ENCODE data around the gene CCR1.

CCR1 gene

DNA sequence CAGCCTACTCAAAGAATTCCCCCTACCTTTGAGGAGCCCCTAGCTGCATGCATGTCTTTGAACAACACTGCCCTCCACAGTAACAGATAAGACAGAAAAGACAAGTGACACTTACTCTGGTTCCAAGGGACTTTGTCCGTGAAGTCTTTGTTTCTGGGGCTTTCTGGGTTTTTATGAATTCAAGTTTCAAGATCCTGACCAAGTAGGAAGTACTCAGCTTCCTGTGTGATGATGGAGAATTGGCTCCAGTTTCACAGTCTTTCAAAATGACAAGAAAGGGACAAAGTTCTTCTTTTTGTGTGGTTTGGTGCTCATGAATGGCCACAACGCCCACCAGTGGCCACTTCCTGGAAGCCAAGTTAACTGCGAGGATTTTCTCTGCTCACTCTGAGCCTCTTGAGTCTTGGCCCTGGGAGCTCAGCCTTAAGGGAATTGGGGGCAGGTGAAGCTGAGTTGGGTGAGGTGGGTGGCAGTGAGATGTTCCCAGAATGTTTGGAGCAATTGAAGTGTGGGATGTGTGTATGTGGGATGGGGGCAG, at the start of gene CCR1:
TSS of gene CCR1 (minus strand) at position 147 of the 538 bp plus-strand sequence. CDS start 4,000 bp downstream, outside the sequence.
- peak; percentile 58 for DNase-seq

DNA sequence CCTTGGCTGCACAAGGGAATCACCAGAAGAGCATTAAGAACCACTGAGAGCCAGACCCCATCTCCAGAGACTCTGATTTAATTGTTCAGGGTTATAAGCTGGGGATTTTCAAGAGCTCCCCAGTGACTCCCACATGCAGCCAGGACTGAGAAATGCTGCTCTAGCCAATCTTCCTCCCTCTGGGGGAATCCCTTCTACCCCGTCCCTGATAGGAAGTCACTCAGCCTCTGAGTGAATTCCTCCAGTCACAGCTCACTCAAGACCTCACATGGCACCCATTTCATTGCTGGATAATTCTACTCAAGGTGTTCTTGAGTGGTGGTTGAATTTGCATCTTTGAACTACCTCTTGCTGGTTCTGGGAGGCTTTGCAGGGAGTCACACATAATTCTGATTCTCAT, 44.9 kb upstream of the CCR1 start:
- DNase-seq, result no peak

DNA sequence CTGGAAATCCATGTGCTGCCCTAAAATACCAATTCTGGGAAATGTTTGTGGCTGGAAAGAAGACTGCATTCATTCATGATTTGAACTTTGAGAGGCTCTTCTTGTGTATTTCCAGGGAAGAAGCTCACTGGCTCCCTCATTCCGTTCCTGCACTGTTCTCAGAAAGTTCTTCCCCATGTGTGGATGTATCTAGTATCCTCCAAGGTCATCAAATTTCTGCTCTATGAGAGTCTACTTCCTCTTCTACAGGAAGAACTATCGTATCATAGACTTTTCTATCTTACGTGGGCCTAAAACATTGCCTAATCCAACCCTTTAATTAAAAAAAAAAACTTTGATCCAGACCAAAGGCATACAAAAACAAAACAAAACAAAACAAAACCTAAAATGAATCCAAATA, 37.0 kb upstream of the CCR1 start:
- DNase-seq, result no peak

DNA sequence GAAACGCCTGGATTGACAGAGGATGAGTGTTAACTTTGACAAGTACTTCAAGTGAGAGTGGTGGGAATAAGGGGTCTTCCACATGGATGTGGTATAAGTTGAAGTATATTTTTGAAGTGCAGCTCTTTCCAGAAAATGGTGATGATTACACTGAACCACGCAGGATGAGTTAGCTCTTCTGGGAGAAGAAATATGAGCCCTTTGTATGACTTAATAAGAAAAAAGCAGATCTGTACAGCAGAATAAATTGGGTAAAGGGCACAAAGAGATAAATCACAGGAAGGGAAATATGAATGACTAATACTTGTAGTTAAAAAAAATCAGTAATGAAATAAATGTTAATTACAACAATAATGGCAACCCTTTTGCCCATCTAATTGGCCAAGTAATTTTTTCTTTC, 35.4 kb upstream of the CCR1 start:
- DNase-seq, result no peak

DNA sequence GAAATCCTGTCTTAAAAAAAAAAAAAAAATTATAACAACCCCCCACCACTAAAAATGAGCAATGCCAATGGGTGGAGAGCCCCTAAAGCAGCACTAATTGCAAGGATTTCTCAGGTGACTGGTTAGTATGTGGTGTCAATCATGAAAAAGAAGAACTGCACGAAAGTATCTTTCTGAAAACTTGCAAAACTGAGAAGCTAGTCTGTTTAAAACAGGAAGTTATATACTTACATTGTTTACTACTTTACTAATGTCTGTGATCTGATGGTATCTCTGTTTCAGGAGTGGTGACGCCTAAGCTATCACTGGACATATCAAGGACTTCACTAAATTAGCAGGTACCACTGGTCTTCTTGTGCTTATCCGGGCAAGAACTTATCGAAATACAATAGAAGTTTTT, 34.0 kb upstream of the CCR1 start, which contains the start of gene CCR3:
TSS of gene CCR3 (plus strand) at position 341 of the 400 bp plus-strand sequence. CDS start 22,699 bp downstream, outside the sequence.
- DNase-seq, result no peak

DNA sequence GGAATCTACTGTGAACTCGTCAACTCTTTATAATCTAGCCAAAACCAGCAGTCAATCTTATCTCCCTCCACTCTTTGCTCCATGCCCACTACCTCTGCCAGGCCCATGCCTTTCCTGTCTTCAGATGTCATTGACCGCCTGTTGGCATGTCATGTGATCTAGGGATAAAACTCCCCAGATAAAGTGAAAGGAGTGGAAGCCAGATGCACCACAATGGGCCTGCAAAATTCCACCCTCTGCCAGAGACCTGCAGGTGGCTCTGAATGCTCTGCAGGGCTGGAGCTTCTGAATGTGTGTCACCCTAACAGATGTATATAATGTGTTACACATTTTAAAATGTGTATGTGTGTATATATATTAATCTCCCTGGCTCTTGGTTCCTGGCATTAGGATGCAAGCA, 31.8 kb upstream of the CCR1 start:
- DNase-seq, result no peak

DNA sequence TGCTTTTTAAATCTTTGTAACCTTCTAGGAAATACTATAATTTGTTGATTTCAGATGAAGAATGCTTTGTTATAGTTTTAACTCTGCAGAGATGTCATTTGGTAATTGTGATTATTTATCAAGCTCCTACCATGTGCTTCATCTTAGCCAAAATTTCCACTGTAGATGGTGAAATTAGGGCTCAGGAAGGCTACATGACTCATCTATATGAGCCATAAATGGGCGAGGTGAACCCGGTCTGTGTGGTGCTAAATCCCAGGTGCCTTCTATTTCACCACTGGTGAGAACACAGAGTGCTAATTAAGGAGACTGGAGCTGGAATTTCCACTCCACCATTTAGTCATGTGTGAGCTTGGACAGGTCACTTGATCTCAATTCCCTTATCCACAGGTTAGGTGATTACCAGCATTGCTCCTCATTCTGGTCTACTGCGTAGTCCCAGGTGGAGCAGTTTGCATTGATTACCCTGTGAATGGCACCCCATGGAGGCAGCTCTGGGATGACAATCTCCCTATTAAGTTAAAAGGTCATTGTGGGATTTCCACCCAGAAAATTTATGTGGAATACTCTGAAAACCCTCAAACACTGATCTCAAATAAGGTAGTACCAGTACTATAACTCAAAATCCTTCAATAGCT, 31.3 kb upstream of the CCR1 start:
- DNase-seq, result no peak

DNA sequence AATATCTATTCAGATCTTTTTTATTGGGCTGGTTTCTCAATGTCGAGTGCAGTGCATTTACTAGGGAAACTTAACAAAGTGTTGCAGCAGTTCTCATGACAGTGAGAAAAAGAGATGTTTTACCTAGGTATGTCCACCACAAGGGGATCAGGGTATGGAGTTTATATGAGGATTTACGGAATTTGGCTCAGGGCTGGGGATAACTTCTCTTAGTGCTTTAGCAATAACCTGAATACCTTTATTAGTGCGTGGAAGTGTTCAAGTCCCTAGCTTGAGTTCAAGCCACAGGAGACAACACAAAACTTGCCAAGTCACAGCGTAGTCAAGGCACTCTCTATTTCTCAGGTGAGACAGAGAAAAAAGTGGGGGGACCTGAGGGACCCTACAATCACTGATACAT, 30.3 kb upstream of the CCR1 start:
- DNase-seq, result no peak

DNA sequence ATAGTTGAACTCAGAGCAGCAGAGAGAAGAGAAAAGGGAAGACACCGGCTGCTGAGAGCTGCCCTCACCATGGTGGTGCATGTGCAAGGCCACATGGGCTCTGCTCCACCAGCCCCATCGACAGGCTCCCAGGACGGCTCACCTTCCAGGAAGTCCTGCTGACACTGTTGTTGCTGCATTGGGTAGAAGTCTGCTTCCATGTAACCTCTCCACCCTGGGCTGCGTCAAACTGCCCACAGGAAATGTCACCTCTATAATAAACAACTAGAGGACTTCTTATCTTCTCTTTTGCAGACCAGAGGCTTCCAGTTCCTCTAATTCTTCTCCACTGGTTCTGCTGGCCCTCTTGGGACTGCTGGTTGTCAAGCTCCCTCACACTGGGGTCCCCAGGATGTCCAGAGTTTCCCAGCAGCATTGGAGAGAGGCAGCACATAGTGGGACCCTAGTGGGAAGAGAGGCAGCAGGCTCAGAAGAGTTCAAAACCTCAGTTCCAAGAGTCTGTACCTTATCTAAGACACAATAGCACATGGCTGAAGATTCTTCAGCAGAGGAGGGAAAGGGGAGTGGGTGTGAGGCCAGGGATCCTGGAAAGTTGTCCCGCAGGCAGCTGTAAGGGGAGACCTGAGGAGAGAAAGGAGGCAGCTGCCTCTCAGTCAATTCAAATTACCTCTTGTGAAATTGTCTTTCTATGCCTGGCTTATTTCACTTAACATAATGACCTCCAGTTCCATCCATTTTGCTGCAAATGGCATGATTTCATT, 28.4 kb upstream of the CCR1 start:
- DNase-seq, result no peak

DNA sequence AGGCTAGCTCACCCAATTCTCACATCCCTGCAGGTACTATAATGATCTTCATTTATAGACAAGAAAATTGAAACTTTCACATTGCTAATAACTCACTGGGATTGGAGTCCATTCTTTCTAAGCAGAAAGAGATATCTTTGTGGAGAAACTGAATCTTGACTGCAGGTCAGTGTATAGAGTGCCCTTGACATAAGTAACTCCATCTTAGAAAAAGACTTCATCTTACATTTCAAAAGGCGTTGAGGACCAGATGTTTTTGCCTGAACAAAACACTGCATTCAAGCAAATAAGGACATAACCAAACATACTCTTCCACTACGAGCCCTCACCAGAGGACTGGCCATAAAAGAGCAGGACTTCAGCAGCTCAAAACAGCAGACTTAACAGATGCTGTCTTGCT, 27.3 kb upstream of the CCR1 start:
- DNase-seq, result no peak

DNA sequence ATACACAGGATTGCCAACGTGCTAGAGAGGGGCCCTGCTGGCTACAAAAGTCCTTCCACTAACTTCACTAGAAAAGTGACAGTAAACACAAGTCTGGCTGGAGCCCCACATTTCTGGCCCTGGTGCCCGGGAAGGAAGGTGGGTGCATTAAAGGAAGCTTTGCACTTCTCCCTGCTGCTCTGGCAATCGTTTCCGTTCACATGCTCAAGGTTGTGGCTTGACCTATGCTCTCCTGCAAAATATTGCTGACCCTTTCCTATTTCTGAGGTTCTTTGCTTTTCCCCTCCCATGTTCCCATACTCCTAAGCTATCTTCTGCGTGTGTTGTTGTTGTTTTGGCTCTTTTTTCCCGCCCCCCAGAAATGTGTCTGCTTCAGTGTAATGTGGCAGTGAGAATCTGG, 25.1 kb upstream of the CCR1 start:
- DNase-seq, result no peak

DNA sequence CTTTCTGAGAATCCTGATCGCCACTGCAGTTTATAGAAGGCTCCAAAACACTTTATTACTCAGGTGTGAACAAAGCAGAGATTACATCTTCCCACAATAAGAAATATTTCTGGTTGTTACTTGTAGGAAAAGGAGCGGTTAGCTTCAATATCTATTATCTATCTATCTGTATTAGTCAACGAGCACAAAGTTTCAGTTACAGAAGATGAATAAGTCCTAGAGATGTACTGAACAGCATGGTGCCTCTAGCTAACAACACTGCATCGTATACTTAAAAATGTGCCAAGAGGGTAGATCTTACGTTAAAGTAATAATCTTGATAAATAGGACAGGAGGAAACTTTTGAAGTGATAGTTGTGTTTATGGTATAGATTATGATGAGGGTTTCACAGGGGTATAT, 23.2 kb upstream of the CCR1 start:
- DNase-seq, result no peak

DNA sequence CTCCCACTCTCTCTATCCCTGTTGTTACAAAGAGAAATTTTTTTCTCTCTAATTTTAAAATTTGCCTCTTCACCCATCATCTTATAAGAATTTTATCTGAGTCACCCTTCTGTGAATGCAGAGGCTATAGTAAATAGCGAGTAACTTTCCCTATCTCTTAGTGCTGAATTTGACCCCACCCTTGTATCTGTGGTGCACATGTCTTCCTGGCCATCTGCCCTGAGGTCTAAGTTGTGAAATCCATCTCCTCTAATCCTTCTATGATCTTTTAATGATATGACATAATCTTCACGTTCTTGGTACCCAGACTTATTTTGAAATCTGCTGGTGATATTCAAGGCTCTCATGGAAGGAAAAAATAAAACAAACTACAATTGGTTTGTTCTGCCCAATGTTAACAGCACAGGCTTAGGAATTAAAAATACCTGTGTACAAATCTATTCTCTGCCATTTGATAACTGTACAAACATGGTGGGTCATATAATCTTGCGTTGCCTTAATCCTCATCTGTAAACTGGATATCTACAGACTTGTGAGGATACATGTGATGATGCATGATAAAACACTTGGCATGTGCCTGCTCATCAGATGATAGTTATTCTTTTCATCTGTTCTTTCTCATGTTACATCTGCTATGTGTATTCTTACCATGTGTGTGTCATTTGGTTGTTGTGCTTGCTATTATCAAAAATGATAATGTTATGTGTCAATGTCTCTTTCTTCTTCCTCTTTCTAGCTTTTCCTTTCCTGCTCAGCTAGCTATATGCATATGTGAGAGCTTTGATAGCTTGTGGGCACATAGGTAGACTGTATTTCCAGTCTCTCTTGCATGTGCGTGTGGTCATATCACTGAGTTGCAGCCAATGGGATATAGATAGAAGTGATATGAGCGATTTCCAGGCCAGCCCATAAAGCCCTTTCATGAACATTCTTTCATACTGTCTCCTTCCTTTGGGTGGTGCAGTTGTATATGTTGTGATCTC, 20.4 kb upstream of the CCR1 start:
- no peak for DNase-seq

DNA sequence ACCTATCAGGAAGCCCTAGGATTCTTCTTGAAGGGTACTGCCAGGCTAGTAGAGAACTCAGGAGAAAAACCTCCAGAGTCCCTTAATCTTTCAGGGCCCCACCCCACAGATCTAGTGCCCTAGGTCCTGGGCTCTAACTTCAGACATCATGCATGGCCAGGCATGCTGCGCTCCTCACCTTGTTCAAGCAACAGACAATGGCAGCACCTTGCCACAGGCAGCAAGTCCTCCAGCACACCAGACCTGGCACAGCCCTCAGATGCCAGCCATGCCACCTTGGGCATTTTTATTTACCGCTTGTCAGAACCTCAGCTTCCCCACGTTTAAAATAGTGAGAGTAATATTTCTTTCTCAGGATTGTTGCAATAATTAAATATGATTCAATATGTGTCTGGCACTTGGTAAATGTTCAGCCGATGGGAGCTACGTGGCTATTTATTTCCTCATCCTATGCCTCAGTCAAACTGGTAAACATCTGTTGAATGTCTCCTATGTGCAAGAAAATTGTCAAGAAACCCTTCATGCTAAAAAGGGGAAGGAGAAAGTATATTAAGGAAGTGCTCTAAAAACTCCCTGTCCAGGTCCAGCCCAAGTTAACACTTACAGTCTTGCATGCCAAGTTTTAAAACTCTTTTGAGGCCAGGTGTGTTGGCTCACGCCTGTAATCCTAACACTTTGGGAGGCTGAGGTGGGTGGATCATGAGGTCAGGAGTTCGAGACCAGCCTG, 14.5 kb upstream of the CCR1 start:
- no peak for DNase-seq

DNA sequence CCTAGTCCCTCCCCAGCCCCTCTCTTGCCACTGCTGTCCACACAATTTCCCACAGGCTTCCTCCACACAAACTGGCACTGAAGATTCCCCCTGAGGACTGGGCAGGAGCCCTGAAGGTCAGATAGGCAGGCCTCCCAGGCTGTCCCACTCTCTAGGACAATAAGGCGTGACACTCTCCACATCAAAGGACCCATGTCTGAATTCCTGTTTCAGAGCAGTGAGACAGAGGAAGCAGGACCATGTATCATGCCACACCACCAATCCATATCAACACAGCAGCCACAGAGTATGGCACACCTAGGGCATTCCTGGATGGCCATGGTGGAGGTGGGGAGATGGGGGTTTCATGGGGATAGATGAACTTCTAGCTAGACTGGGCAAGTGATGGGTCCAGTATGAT, 13.8 kb upstream of the CCR1 start:
- no peak for DNase-seq

DNA sequence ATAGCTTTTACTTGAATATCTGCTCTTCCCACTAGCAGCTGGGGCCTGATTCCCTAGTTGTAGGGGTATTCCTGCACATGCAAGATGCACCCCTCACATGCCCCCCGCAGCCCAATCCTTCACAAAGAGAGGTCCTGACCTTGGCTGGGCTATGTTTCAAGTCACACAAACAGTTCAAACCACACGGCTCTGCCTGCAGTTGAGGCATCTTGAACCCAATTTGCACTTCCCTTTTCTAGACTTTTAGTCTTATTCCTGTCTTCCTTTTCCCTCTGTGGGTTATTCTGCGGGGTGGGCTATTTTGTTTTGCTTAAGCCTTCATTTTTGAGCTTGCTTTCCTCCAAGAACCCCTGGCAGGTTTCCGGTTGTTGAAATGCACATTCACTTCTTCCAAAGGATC, 13.3 kb upstream of the CCR1 start:
- DNase-seq, result no peak

DNA sequence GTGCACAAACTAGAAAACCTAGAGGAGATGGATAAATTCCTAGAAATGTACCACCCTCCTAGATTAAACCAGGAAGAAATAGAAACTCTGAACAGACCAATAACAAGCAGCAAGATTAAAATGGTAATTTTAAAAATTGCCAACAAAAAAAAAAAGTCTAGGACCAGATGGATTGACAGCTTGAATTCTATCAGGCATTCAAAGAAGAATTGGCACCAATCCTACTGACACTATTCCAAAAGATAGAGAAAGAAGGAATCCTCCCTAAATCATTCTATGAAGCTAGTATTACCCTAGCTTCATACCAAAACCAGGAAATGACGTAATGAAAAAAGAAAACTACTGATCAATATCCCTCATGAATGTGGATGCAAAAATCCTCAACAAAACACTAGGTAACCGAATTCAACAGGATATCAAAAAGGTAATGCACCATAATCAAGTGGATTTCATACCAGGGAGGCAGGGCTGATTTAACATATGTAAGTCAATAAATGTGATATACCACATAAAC, 10.1 kb upstream of the CCR1 start:
- no peak for DNase-seq

DNA sequence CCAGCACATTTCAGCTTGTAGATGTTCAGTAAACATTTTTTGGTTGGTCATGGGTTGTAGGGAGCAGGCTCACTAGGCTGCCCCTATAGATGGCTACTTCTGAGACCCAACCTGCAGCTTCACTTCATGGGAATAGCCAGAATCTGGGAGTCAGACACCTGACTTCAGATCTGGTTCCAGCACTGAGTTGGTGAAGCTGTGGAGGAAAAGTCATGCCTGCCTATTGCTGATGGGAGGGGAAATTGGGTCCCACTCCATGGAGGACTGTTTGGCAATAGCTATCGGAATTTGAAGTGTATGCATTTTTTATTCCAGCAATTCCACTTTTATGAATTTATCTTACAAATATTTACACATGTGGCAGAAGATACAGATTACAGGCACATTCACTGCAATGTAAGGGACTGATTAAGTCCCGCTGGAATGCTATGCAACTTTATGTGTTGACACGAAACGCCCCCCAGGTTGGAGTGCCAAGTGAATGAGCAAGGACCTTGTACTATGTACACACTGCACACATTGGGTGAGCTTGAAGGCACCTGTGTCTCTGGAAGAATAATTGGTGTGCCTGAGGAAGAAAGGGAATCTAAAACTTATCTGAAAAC, 7.8 kb upstream of the CCR1 start:
- DNase-seq, result no peak

DNA sequence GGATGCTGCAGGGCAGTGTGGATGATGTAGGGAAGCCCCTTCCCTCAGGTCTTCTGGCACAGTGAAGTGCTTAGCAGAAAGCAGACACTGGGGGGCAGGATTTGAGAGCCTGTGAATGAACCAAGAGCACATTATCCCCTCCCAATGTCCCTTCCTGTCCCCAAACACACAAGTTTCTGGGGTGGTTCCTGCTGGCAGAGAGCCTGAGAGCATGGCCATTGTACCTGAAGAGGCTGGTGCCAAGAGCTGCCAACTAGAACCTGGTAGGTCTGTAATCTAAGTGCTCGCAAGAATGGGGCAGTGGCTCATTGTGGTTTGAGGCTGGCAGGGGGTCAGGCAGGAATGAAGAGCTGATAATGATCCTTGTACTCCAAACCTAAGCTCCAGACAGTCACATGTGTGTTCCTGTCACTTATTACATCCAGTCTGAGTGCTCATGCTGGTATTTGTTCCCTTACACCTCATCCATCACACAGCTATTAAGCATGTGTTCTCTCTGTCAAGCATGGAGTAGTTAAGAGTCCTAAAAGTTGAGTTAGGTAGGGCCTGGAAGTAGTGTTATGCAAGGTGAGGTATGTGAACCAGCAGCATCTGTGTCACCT, 6.7 kb upstream of the CCR1 start:
- DNase-seq, result no peak

DNA sequence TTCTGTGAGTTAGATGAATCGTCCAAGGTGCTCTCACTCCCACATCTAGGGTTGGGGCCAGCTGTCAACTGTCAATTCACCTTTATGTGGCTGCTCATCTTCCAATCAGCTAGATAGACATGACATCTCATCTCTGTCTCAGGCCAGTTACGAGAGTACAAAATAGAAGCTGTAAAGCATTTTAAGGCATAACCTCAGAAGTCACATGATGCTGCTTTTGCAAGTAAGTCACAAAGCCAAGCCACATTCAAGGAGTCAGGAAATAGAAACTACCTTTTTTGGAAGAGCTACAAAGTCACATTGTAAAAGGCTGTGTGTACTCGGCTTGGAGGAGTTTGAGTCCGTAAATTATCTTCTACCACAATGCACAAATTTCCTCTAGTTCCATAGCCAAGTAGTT, 5.1 kb upstream of the CCR1 start:
- no peak for DNase-seq

DNA sequence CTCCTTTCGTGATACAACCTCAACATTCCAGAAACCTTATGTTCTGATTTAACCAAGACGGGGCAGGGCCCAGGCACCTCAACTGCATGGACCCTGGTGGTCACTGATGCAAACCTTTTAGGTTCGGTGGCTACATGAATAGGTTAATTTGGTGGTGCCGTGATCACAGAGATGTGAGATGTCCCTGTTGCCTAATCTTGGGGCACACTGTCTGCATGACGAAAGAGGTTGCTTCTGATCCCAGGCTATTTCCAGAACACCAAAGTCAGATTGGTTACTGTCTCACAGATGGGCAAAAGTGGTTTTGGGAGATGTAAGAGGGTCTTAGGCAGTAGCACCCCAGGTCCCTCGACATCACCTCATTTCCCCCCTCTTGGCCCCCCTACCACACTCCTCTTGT, 4.0 kb upstream of the CCR1 start:
- DNase-seq, result no peak

Measured in left hindlimb (tissue), 1 donor.